Measurements from ENCODE around the gene USP13.

The USP13 gene

DNA sequence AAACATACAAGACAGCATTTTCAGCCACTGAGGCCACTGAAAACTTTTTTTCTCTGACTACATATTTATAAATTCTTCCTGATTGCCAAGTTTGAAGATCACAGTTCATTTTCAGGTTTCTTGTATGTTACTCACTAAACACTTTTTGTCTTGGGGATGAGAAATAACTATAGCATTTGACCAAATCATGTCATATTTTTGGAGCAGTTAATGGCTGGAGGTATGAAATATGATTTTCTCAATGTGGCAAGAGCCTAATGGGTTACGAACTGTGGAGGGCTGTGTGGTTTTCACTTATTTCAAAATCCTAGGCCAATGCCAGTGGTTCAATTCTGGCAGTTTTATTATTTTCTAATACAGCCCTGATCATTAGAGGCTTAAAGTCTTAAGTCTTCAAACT is 64.4 kb downstream of the USP13 start:
- DNase-seq (ENCODE audit: low read depth), result no peak
- TF ChIP-seq, protein P1, sequence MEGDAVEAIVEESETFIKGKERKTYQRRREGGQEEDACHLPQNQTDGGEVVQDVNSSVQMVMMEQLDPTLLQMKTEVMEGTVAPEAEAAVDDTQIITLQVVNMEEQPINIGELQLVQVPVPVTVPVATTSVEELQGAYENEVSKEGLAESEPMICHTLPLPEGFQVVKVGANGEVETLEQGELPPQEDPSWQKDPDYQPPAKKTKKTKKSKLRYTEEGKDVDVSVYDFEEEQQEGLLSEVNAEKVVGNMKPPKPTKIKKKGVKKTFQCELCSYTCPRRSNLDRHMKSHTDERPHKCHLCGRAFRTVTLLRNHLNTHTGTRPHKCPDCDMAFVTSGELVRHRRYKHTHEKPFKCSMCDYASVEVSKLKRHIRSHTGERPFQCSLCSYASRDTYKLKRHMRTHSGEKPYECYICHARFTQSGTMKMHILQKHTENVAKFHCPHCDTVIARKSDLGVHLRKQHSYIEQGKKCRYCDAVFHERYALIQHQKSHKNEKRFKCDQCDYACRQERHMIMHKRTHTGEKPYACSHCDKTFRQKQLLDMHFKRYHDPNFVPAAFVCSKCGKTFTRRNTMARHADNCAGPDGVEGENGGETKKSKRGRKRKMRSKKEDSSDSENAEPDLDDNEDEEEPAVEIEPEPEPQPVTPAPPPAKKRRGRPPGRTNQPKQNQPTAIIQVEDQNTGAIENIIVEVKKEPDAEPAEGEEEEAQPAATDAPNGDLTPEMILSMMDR (IDR thresholded peaks at IDR 0.05; ENCODE audit: insufficient read depth, low read depth, low read length, missing control alignments), result no peak
- H3K4me3 ChIP-seq (ENCODE audit: low read depth, low read length), result no peak overlapping the region

DNA sequence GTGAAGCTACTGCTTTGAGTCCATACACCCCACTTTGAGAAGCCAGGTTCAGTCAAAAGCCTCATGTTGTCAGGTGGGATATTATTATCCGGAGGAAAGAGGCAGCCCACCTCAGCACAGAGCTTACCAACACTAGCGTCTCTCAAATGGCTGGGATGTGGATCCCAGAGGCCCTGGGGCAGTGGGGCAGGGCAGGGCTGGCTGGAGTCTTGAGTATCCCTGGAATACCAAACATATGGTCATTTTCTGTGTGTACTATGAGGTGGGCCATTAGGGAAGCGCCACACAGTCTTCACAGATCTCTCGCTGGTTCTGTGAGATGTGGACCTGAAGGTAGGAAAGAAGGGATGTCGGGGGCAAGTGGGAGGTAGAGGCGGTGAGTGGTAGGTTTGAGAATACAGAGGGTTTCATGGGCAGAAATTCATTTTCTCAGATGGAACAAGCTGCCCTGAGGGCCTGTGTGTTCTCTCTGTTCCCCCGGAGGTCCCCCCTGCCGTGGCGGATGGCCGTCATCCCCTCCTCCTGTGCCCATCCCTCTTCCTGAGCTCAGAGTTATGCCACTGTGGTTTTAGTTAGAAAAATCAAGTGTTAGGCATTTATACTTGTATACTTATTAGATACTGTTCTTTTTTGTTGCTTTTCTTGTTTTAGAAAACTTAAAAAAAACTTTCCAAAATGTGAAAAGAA is 66.4 kb downstream of the USP13 start:
- H3K4me3 ChIP-seq (ENCODE audit: low read depth, low read length), result no peak overlapping the region
- TF ChIP-seq, protein P1 (IDR thresholded peaks at IDR 0.05; ENCODE audit: insufficient read depth, low read depth, low read length, missing control alignments), result no peak
- DNase-seq (ENCODE audit: low read depth), result no peak

DNA sequence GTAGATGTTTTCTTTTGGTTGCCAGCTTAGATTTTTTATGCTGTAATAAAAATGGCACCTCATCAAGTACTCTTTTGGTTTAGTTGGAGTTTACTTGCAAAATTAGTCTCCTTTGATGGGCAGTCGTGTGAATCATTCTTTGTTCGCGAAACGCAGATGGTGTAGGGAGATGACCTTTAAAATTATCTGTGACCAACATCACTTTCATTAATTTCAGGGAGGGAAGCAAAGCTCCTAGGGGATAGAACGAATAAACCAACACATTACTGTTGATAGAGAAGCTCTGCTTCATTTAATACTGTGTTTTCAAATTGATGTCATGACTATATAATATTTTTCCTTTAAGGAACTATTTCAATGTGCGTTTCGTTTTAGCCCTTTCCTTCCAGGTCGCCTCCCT is 67.4 kb downstream of the USP13 start:
- H3K4me3 ChIP-seq (ENCODE audit: low read depth, low read length), result no peak overlapping the region
- TF ChIP-seq, protein P1 (IDR thresholded peaks at IDR 0.05; ENCODE audit: insufficient read depth, low read depth, low read length, missing control alignments), result no peak
- DNase-seq (ENCODE audit: low read depth), result no peak

DNA sequence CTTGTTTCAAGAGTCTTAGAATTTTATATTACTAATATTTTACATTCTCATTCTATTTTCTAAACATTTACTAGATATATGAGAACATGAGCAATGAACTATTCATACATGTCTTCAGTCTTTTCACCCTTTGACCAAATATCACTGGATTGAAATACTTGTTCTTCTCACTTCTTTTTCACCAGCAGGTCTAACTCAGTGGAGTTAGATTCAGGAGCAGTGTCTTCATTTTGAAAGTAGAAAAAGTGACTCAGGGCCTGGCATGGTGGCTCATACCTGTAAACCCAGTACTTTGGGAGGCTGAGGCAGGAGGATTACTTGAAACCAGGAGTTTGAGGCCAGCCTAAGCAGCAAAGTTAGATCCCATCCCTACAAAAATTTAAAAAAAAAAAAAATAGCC is 70.8 kb downstream of the USP13 start:
- DNase-seq (ENCODE audit: low read depth), result no peak
- TF ChIP-seq, protein P1 (IDR thresholded peaks at IDR 0.05; ENCODE audit: insufficient read depth, low read depth, low read length, missing control alignments), result no peak
- H3K4me3 ChIP-seq (ENCODE audit: low read depth, low read length), result no peak overlapping the region

DNA sequence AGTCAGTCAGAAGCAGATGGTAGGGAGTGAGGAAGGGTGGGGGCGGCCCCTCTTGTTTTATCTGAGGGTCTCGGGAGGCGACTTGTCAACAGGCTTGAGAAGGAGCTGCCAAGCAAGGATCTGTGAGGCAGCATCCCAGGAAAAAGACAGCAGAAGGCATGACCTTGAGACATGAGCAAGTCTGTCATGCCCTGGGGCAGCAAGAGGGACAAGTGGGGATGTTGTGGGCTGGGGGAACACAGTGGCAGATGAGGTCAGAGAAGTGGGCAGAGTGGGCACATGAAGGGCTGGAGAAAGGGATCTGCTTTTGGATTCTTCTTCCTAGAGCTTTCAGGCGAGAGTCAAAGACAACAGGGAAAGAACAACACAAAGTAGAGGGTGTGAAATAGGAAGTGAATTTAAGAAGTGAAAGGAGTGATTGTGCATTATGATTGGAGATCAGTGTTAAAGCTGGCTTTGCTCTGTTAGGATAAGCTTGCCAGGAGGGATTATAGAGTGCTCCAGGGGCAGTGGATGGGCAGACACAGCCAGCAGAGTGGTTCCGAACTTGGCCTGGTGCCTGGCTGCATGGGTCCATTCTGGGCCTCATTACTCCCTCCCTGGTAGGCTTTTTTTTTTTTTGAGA is 73.3 kb downstream of the USP13 start:
- DNase-seq (ENCODE audit: low read depth), result no peak
- TF ChIP-seq, protein P1 (IDR thresholded peaks at IDR 0.05; ENCODE audit: insufficient read depth, low read depth, low read length, missing control alignments), result no peak
- no peak overlapping the region for H3K4me3 ChIP-seq (ENCODE audit: low read depth, low read length)

DNA sequence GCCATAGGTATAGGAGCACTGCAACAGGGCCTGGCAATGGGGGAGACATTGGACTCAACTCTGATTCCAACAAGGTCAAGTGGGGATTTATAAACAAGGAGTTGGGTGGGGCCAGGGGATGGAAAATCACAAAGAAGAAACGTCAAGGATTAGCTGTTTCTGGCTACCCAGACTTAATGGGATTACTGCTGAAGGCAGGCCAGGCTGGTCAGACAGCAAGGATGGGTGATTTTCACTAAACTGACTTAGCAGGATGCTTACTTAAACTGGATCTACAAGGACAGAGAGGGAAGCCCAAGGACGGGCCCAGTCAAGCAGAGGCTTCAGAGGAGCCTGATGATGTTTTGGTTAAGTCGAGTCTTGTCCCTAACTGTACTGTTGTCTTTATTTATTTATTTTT is 76.2 kb downstream of the USP13 start:
- TF ChIP-seq, protein P1 (IDR thresholded peaks at IDR 0.05; ENCODE audit: insufficient read depth, low read depth, low read length, missing control alignments), result no peak
- DNase-seq (ENCODE audit: low read depth), result no peak
- no peak overlapping the region for H3K4me3 ChIP-seq (ENCODE audit: low read depth, low read length)

DNA sequence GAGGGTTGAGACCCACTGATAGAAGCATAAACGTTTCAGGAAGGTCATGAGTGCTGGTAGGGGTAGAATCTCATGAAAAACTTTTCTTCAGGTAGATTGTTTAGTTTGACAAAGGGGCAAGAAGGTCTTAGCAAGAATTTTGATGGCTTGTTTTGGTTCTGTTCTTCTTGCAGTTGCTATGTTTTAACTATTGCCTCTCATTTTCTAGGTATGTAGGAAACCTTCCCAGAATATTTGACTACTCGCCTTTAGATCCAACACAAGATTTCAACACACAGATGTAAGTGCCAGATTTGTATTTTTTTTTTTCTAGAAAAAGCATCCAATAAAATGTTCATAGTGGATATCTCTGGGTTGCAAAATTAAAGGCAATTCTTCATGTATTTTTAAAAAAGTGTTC is 77.1 kb downstream of the USP13 start:
- H3K4me3 ChIP-seq (ENCODE audit: low read depth, low read length), result no peak overlapping the region
- TF ChIP-seq, protein P1 (IDR thresholded peaks at IDR 0.05; ENCODE audit: insufficient read depth, low read depth, low read length, missing control alignments), result no peak
- DNase-seq (ENCODE audit: low read depth), result no peak

All from GM12865 (cell line).